NCI-H1105 (cell line): ENCODE results near the gene SLCO4A1.

Experiments used
- DNase-seq: peaks from one replicate; lab custom pipeline; 2025; lab: John Stamatoyannopoulos, UW

Gene SLCO4A1, protein sequence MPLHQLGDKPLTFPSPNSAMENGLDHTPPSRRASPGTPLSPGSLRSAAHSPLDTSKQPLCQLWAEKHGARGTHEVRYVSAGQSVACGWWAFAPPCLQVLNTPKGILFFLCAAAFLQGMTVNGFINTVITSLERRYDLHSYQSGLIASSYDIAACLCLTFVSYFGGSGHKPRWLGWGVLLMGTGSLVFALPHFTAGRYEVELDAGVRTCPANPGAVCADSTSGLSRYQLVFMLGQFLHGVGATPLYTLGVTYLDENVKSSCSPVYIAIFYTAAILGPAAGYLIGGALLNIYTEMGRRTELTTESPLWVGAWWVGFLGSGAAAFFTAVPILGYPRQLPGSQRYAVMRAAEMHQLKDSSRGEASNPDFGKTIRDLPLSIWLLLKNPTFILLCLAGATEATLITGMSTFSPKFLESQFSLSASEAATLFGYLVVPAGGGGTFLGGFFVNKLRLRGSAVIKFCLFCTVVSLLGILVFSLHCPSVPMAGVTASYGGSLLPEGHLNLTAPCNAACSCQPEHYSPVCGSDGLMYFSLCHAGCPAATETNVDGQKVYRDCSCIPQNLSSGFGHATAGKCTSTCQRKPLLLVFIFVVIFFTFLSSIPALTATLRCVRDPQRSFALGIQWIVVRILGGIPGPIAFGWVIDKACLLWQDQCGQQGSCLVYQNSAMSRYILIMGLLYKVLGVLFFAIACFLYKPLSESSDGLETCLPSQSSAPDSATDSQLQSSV

DNA sequence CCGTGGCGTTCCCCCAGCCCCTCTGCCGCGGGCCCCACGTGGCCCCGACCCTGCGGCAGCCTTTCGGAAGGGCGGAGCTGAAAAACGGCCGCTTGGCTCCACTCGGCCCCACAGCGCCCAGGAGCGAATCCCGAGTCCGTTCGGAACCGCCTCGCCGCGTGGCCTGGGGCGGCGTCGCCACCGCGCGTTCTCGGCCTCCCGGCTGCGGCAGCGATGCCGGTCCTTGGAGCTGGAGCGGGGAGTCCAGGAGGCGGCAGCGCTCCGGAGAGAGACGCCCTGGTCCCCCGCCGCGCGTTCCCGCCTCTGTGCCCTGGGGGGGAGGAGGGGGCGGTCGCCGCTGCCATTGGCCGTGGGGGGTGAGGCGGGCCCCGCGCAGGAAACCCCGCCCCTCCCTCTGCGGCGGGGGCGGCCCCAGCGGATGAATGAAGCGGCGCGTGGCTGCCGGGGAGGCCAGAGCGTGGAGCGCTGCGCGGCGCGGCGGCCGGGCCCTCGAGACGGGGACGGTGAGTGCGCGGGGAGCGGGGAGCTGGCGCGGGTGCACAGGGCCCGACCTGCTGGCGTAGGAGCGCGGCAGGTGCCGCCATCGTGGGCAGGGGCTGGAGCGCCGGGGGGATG lies at the start of gene SLCO4A1:
Gene SLCO4A1, plus strand, starts transcription at position 453 of the 615 bp plus-strand sequence. CDS start 13,952 bp downstream, outside the sequence.
- peak; percentile 75 for DNase-seq

DNA sequence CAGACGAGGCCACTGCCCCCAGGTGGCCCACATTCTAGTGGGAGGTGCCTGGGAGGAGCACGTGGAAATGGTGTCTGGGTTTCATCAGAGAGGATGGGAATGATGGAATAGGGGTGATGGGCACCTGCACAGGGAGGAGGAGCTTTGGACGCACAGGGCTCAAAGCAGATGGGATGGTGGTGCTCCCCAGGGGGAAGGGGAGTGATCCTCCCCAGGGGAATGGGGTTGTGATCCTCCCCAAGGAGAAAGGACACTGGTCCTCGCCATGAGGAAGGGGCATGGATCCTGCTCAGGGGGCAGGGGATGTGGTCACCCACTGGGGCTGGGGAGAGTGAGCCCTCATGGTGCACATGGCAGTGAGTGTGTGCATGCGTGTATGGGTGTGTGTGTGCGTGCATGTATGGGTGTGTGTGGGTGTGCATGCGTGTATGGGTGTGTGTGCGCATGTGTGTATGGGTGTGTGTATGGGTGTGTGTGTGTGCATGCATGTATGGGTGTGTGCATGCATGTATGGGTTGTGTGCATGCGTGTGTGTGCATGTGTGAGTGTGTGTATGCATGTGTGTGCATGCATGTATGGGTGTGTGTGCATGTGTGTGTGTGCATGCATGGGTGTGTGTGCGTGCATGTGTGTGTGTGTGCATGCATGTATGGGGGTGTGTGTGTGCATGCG lies 49.7 kb upstream of the SLCO4A1 start:
- DNase-seq = no peak

DNA sequence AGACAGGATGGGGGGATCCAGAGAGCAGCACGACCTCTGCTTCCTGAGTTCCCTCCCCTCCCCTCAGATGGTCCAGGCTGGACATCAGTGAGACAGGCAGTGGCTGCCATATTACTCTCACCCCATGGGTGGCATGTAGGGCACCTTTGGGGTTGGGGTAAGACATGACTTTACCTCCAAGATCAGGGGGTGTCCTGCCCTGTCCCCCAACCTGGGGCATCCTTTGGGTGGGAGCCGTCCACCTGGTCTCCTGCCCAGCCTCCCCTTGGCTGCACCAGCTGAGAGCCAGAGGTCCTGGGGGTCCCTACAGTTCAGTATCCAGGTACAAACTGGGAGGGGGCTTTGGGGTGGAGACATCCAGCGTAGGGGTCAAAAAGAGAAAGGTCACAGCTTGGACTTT lies 48.7 kb upstream of the SLCO4A1 start:
- no peak for DNase-seq

DNA sequence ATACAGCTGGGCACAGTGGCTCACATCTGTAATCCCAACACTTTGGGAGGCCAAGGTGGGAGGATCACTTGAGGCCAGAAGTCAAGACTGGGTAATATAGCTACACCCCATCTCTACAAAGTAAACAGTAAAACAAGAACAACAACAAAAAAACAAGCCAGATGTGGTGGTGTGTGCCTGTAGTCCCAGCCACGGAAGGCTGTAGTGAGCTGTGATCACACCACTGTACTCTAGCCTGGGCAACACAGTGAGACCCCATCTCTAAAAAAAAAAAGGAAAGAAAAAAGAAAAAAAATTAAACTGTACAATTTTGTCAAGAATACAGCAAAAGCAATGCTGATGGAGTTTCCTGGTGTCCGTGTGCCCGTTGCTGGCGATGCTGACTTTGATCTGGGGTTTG lies 47.2 kb upstream of the SLCO4A1 start:
- no peak for DNase-seq

DNA sequence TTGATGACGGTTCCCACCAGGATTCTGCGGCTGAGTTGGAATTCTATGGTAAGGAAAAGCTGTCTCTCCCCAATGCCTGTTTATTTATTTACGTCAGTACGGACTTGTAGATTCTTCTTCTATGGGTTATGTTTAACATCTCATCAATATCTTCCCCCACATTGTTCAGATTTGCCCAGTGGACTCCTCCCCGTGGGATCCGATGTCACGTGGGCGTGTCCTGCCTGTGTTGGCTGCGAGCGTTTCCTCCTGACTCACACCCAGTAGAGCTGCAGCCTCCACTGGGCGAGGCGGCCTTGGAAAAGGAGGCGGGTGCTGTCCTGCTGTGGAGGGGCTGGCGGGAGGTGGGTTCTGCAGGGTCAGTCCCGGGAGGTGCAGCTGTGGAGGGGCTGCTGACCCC lies 46.8 kb upstream of the SLCO4A1 start:
- DNase-seq = no peak

DNA sequence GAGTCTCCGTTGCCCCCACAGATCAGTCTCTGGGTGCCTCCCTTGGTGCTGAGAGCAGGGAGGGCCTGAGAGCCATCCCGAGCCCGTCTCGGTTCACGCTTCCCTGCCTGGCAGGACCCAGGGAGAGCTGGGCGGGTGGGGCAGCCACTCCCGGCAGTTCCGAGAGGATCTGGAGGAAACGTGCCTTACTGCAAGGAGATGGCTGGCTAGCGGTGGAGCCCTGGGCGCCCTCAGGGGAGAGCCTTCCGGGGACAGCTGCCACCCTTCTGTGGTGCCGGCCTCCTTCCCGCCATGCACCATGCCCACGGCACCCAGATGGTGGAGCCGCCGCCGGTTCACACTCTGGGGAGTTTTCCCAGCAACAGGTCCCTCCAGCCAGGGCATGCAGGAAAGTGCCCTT lies 45.8 kb upstream of the SLCO4A1 start:
- DNase-seq = no peak

DNA sequence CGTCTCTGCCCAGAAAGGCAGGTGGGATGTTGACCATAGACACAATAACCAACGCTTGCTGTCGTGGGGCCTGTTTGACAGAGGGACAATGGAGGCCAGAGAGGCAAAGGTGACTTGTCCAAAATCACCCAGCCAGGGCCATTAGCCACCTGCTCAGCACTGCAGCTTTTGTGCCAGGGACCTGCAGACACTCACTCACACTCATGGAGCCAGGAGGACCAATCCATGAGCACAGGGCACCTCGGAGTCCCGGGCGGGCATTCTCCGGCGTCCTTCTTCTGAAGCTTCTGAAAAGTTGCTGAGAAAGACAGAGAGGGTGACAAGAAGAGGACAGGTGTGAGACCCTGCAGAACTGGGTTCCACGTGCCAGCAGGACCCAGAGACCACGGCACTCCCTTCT lies 45.4 kb upstream of the SLCO4A1 start:
- no peak for DNase-seq

DNA sequence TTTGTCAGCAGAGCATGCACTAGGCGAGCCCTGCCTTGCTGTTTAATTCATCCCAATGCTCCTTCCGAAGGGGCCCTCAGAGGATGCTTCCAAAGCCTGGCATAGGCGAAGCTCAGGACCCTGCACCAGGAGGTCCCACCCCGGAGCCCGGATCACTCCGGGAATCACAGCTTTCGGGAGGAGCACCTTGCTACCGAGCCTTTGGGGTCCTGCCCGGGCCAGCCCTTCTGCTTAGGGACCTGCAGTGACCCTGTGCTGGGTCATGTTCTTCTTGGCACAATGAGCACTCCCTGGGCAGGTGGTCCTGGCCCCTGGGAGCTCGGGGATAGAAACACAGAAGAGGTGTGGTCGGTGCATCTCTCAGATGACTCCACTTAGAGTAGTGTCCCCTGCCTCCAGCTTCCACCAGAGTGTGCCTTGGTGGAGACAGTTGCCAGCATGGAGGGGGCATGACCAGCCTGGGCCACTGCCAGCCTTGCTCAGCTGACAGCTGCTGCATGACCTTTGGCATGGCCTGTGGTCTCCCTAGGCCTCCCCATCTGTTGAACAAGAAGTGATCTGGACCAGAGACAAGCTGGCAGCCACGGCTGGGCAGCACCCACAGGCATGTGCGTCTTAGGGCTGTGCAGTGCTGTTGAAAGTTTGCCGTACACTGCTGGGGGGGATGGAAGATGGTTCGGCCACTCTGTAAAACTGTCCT lies 44.7 kb upstream of the SLCO4A1 start:
- DNase-seq = no peak

DNA sequence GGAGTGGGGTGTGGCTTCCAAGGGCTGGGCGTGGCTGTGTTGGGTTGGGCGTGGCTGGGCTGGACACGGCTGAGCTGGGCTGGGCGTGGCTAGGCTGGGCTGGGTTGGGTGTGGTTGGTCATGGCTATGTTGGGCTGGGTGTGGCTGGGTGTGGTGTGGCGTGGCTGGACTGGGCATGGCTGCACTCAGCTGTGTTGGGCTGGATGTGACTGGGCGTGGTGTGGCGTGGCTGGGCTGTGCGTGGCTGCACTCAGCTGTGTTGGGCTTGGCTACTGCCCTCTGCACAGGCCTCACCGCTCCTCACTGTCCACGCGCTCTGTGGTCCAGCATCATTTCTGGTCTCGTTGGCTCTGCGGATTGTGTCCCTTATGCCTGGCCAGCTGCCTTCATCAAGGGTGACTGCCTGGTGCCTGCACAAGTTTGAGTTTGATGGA lies 43.5 kb upstream of the SLCO4A1 start:
- DNase-seq = no peak

DNA sequence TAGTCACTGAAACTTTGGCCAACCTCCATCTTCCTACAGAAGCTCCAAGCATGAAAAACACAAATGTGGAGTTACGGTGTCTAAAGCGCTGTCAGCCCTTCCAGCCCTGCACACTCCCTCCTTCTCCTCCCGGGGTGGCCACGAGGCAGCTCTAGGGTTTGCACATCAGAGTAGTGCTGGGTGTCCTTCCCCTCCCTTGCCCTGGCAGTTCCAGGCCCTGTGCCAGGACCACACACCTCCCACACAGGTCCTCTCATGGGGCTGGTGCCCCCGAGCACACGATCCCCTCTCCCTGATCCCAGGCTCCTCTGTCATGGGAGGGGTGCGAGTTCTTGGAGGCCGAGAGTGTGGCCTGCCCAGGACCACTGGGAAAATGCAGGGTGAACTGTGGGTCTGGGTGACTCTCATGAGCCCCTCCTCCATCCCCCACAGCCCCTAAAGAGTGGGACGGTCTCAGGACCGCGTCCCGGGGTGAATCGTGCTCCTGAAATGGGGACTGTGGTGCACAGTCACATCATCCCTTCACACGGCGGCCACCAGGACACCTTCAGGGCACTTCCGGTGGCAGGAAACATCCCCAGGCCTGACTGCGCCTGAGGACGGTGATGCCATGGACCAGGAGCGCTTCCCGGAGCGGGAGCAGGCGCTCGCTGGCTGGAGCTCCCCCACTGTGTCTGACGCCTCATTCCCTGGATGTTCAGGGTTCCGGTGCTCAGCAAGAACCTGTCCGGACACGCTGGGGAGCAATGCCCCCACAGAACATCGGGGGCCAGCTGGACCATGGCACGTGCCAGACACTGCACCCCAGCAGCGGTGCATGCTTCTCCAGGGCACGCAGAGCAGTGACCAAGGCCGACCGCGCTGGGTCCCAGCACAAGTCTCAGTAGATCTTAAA lies 42.8 kb upstream of the SLCO4A1 start:
- no peak for DNase-seq

DNA sequence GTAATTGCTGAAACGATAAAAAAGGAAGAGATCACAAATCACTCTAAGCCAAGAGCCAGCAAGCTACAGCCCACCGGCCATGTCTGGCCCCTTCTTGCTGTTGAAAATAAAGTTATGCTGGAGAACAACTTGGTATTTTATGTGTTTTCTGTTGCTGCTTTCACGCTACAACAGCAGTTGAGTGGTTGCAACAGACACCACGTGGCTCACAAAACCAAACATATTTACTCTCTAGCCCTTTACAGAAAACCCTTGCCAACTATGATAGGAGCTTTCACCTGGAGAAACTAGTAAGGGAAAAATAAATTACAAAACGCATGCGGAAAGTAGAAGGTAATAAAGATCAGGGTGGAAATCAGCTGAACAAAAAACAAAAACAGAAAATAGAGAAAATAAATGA lies 41.1 kb upstream of the SLCO4A1 start:
- no peak for DNase-seq

DNA sequence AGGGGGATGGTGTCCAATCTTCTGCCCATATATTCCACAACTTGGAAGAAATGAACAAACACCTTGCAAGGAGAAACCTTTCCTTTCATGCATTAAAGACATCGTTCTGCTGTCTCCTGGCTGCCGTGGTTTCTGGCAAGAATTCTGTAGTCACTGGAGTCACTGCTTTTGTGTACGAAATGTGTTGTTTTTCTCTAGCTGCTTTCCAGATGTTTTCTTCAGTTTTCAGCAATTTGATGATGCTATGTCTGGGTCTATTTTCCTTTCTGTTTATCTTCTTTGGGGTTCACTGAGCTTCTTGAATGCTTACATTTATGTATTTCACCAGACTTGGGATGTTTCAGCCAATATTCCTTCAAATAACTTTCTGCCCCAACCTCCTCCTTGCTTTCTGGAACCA lies 40.6 kb upstream of the SLCO4A1 start:
- no peak for DNase-seq

DNA sequence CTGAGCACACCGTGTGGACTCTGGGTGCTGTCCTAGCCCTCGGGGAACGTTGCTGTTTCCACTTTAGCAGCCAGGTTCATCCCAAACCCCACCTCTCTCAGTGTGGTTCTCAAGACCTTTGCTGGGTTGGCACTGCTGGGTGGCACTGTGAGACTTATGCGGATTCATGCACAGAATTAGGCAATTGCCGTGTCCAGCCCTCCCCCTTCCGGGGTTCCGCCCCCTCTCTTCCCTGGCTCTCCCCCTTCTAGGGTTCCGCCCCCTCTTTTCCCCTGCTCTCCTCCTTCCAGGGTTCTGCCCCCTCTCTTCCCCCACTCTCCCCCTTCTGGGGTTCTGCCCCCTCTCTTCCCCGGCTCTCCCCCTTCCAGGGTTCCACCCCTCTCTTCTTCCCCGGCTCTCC lies 39.8 kb upstream of the SLCO4A1 start:
- peak; percentile 43 for DNase-seq

DNA sequence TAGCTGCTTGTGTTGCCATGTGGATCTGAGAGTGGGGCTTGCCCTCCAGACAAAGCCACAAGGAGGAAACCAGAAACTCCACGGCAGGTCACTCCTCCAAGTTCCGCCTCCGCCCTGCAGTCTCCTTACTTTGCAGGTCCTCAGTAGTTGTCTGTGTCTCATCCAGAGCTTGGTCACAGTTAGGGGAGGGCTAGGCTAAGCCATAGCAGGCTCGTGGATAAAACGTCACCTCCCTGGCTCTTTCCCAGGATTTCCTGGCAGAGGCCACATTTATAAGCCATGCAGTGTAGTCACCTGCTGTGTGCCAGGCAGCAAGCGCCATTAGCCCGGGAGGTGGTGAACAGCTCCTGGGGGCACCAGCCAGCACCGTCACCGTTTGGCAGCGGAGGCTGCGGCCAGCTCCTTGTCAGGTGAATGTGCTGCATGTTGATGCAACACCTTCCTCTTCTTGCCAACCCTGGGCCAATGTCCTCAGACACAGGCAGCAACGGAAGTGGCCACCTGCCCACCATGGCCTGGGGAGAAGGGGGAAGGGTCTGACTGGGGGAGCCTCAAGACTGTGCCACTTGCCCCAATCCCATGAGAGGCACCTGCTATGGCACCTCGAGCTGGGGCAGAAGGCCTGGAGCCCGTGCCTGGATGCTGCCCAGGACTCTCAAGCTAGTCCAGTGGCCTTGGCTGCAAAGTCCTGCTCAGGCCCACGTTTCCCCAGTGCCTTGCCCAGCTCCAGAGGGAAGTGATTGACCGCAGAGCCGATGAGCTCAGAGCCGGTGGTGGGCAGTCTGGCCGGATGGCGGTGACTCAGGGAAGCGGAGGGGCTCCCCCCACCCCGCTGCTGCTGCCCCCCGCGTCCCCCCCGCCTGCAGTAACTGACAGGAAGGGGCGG lies 39.0 kb upstream of the SLCO4A1 start:
- DNase-seq = peak; percentile 81

DNA sequence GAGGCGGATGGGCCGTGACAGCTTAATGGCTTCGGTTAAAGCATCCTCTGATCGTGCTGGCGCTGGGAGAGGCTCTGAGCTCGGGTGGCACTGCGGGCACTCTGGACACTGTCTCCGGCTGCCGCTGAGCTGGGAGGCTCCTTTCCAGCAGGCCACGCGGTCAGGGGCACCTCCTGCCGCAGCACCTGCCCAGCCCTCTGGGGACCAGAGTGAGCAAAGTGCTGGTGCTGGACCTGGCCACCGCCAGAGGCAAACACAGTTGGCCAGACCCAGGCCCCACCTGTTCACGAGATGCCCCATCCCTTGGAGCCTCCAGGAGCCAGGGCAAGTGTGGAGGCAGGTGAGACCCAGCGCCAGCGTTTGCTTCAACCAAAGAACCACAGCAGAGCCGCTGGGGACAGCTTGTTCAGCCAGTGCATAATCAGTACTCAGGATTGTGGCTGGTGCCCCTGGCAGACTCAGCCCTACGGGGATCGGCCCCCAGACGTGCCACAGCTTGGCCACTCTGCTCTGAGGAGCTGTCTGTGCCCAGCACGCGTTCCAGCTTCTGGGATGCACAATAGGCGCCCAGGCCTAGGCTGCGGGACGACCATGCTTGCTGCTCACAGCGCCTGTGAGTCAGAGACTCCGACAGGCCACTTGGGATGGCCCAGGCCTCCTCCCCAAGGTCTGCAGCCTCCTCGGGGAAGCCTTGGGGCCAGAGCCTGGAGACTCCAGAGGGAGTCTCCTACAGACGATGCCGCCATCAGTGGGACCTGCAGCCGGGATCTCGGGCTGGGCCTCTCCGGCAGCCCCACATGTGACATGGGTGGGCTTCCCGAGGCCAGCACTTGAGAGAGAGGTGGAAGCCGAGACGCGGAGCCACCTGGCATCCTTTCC lies 38.2 kb upstream of the SLCO4A1 start:
- DNase-seq = no peak

DNA sequence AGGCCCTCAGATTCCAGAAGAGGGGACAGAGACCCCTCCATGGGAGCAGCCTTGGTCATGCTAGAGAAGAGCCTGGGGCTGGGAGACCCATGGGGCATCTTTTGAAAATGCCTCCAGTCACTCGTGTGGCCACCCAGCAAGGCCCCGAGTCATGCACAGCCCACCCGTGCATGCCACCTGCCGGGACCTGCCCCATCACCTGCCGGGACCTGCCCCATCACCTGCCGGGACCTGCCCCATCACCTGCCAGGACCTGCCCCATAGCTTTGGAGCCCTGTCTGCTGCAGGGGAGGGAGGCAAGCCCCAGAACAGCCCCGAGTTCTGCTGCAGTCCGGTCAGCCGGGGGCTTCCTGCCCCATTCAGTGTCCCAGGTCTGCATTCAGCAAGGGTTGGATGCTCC lies 37.5 kb upstream of the SLCO4A1 start:
- DNase-seq = no peak

DNA sequence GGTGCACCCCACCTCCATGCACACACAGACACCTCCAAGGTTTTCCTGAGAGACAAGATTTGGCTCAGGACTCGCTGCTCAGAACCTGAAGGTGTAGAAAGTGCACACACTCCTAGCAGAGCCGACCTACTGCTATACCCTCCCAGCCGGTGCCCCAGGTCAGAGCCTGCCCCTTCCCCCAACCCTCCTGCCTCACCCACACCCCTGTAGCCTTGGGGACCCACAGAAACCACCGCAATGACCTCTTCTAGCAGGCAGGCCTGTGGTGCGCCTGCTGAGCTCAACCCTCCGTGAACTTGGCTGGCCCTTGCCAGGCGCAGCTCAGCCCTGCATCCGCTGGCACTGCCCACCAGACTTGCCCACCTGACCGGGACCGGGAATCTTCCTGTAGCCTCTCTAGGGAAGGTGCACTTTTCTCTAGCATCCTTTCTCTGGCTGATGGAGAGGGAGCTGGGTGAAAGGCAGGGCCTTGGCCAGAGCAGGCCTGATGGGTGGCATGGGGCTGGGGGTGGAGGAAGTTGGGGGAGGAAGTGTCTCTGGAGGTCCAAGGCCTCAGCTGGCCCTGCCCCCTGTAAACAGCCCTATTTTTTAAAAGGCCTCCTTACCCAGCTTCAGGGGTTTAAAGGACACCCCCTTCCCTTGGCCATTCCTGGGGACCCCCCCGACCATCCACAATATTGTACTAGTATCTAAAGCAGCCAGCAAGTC lies 36.9 kb upstream of the SLCO4A1 start:
- DNase-seq = no peak

DNA sequence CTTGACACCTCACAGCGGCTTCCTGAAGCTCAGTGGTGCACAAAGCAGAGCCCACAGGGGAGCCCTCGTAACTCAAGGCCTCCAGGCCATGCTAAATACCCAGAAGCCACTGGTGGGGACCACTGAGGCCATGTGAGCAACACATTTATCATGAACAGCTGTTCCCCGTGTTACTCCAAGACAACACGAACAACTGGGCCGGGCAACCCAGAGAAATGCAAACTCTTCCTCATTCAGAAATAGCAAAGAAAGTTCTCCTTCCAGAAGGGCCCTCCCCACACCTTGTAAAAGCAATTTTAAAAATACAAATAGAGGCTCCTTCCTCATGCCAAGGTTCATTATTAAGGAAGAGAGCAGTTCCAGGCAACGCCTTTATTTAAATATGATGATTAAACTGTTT lies 36.3 kb upstream of the SLCO4A1 start:
- no peak for DNase-seq
